ENCODE measurements around the gene PRR5L.
"Not testable (repeated sequence)": the region's sequence is repeated elsewhere in the genome, so short reads cannot be mapped to it uniquely, and the experiment has no call there.

The PRR5L gene

GRCh38 chr11:36511062-36511461, 215.0 kb downstream of the PRR5L start:
- DNase-seq: not testable (repeated sequence)

GRCh38 chr11:36512016-36512415, 215.9 kb downstream of the PRR5L start:
- no peak for DNase-seq

DNA sequence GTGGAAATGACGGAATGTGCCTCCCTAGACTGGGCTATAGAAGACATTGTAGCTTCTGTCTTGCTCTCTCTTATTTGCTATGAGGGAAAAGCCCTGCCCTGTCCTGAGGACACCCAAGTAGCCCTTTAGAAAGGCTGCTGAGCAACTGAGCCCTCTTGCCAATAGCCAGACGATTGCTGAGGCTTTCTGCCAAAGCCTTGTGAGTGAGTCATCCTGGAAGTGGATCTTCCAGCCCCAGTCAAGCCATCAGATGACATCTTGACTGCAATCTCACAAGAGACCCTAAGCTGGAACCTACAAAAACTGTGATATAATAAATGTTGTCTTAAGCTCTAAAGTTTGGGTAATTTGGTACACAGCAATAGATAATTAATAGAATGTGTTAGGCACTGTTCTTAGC, 217.9 kb downstream of the PRR5L start:
- no peak for DNase-seq
